Psoas muscle (tissue), 8 donors: ENCODE data around the gene NDUFA7. TPM values are rescaled to one million over a fixed set of nuclear protein-coding genes. Genes with fewer than 3 reads are reported as not detected.
A peak's percentile ranks its signal among the peaks of the same experiment; 100 is the strongest.

Source experiments
- ATAC-seq, 4 donors: fragments of 200-7000 bp; cut with Tn5 transposase; one replicate each; pipeline ENCODE4 v1.9.1; 2020; ENCODE audit warnings: moderate library complexity in 3 of 4, mild to moderate bottlenecking in 2 of 4
- DNase-seq, 2 donors: peaks; one replicate each; pipeline ENCODE4 v3.0.0-alpha.2; 2020
- H3K27ac ChIP-seq: fragments of 200-600 bp; one replicate; pipeline ENCODE4 v1.8.0; 2022
- H3K27me3 ChIP-seq, 3 donors: fragments of 200-600 bp in 1 of 3; one replicate each; pipeline versions ENCODE4 v1.6.1 to v1.8.0; 2013 to 2022; ENCODE audit warnings: low read length in 2 of 3, mild to moderate bottlenecking in 2 of 3, moderate library complexity in 1 of 3; ENCODE audit not compliant: insufficient read depth in 3 of 3
- H3K36me3 ChIP-seq, 2 donors: fragments of 200-600 bp in 1 of 2; one replicate each; pipeline versions ENCODE4 v1.6.1 to v1.8.0; 2013 to 2022; ENCODE audit warnings: low read depth in 1 of 2, mild to moderate bottlenecking in 1 of 2, moderate library complexity in 1 of 2; ENCODE audit not compliant: insufficient read depth in 1 of 2
- H3K4me1 ChIP-seq: fragments of 200-600 bp; one replicate; pipeline ENCODE4 v1.8.0; 2022
- H3K4me3 ChIP-seq: fragments of 200-600 bp; one replicate; pipeline ENCODE4 v1.8.0; 2022; ENCODE audit warnings: mild to moderate bottlenecking
- H3K9me3 ChIP-seq: fragments of 200-600 bp; one replicate; pipeline ENCODE4 v1.8.0; 2022
- WGBS, 3 donors: extraction: QIAGEN DNeasy Blood & Tissue Kit; methylation state at CpG; one replicate each; pipeline versions ENCODE4 v1.1.6 to v1.1.7; 2013; 5-methylcytosine and 5-hydroxymethylcytosine counted together
- intact Hi-C, 2 donors: fragments of 100-400 bp; cut with DNase I; formaldehyde crosslinking; loops; one replicate each; pipeline versions ENCODE4 v1.11.0 to v1.14.2; 2022
- polyA plus RNA-seq, 3 donors: library from polyadenylated mRNA; stranded (reverse); fragments of 200-250 nt; gene quantifications; one replicate each; pipeline ENCODE4 v1.2.3, GENCODE V29; 2013
- total RNA-seq, 4 donors: library from RNA; stranded (reverse); fragmentation: NEBNext Ultra II Directional in 2 of 4; extraction: Animal tissue kit (Norgen Biotek cat#: 25700) in 2 of 4; gene quantifications; one replicate each; pipeline versions ENCODE4 v1.2.1 to v1.2.4, GENCODE V29; 2021 to 2023
- TF ChIP-seq, protein P1 (sequence below): fragments of 200-600 bp; IDR thresholded peaks from one replicate; pipeline ENCODE4 v1.8.0; 2022; ENCODE audit warnings: antibody characterized with exemption
- donor health status: healthy with polysubstance abuse.
- donor health status: DM: no; HTN: no; CAD: no; lungs with moderate emphysema.
- donor health status: Bipolar disorder and iron deficiency.
- donor health status: healthy.
- donor health status: DM: yes; HTN: yes; CAD: no.
- donor health status: DM: no; HTN: no; CAD: no.
- donor health status: DM: no; HTN: no; CAD: no.
- donor health status: DM: yes; HTN: yes; CAD: no.

The NDUFA7 gene
- total and polyA plus RNA-seq, 7 donors = 76.8 to 271 (median 150) TPM

DNA sequence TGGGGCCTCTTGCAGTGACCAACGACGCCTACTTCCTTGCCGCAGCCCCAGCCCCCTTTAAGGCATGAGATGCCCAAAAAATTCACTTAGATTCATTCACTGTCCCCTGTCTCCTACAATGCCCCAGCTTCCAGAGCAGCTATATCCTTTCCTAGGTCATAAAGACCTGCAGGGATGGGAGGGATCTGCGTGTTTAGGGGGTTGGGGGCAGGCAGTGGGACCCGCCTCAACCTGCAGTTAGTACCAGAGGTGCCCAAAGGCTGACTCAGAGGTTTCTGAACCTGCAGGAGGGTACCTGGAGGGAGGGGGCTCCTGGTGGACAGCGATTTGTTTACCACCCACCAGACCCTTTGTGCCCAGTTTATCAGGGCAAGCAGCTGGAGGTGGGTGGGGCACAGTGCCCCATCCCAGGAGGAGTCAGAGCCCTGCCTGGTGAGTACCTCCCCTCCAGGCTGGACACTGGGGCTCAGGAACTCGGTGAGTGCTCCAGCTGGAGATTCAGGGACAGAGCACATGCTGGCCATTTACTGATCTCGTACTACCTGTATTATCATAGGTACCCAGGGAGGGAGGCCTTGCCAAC, 10.2 kb upstream of the NDUFA7 start:
- TF ChIP-seq, protein P1, sequence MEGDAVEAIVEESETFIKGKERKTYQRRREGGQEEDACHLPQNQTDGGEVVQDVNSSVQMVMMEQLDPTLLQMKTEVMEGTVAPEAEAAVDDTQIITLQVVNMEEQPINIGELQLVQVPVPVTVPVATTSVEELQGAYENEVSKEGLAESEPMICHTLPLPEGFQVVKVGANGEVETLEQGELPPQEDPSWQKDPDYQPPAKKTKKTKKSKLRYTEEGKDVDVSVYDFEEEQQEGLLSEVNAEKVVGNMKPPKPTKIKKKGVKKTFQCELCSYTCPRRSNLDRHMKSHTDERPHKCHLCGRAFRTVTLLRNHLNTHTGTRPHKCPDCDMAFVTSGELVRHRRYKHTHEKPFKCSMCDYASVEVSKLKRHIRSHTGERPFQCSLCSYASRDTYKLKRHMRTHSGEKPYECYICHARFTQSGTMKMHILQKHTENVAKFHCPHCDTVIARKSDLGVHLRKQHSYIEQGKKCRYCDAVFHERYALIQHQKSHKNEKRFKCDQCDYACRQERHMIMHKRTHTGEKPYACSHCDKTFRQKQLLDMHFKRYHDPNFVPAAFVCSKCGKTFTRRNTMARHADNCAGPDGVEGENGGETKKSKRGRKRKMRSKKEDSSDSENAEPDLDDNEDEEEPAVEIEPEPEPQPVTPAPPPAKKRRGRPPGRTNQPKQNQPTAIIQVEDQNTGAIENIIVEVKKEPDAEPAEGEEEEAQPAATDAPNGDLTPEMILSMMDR = no peak
- H3K9me3 ChIP-seq = no peaks in the 10 kb centered on the region
- 76 to 81% (median 80%) methylated on average over 8 of the region's 8 CpGs for WGBS, 3 donors
- H3K4me3 ChIP-seq = no peak overlapping the region
- no peak overlapping the region for H3K27ac ChIP-seq
- peak in 1 of 2 donors; percentile 42 for DNase-seq
- intact Hi-C loops = no loop called here
- H3K27me3 ChIP-seq = peaks cover 0 to 34% (median 22%) of the 10 kb centered on the region in 3 donors
- no peaks in the 10 kb centered on the region for H3K36me3 ChIP-seq
- peaks cover 16% of the 10 kb centered on the region for H3K4me1 ChIP-seq
- ATAC-seq = no peak

DNA sequence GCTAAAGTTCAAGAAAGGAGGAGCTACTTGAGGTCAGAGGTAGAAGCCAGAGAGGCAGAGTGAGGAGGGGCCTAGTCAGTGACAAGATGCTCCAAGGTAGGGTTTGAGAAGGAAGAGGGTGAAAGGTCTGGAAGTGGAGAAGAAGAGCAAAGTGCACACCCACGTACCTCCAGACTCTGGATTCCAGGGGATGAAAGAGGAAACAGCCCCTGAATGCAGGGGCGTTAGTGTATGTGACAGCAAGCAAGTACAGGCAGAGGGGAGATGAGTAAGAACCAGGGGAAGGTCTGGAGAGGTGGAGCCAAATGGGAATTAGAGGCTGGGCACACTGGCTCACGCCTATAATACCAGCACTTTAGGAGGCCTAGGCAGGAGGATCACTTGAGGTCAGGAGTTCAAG, 8.8 kb upstream of the NDUFA7 start:
- DNase-seq (peak in 1 of 2 donors; percentile 8), ATAC-seq (no peak)
- TF ChIP-seq, protein P1 = no peak
- no peaks in the 10 kb centered on the region for H3K9me3 ChIP-seq
- intact Hi-C loops = no loop called here
- peaks cover 0 to 22% (median 19%) of the 10 kb centered on the region in 3 donors for H3K27me3 ChIP-seq
- H3K4me3 ChIP-seq = no peak overlapping the region
- no peak overlapping the region for H3K27ac ChIP-seq
- no peaks in the 10 kb centered on the region for H3K36me3 ChIP-seq
- 62 to 92% (median 88%) methylated on average over 3 of the region's 3 CpGs for WGBS, 3 donors
- H3K4me1 ChIP-seq = peaks cover 16% of the 10 kb centered on the region

DNA sequence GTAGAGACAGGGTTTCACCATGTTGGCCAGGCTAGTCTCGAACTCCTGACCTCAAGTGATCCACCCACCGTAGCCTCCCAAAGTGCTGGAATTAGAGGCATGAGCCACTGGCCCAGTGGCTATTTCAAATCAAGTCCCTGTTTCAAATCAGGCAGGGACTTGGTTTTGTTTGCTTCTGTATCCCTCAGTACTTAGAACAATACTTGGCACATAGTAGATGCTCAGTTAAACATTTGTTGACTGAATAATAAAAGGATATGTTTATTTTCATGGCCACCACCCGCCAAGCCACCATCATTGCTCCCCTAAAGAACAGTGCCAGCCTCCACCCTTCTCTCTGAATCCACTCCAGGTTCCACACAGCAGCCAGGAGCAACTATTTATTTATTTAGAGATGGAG, 4.3 kb upstream of the NDUFA7 start:
- intact Hi-C loops = no loop called here
- DNase-seq (peak in 1 of 2 donors; percentile 11), ATAC-seq (no peak)
- Histone ChIP-seq H3K27me3 (peaks cover 0 to 4% (median 0%) of the 10 kb centered on the region in 3 donors), H3K9me3 (no peaks in the 10 kb centered on the region), H3K27ac (no peak overlapping the region), H3K4me3 (no peak overlapping the region), H3K36me3 (peaks cover 0 to 22% of the 10 kb centered on the region in 2 donors), H3K4me1 (peaks cover 24% of the 10 kb centered on the region)
- WGBS, 3 donors = 93 to 94% (median 94%) methylated on average over 3 of the region's 3 CpGs
- TF ChIP-seq, protein P1 = no peak

DNA sequence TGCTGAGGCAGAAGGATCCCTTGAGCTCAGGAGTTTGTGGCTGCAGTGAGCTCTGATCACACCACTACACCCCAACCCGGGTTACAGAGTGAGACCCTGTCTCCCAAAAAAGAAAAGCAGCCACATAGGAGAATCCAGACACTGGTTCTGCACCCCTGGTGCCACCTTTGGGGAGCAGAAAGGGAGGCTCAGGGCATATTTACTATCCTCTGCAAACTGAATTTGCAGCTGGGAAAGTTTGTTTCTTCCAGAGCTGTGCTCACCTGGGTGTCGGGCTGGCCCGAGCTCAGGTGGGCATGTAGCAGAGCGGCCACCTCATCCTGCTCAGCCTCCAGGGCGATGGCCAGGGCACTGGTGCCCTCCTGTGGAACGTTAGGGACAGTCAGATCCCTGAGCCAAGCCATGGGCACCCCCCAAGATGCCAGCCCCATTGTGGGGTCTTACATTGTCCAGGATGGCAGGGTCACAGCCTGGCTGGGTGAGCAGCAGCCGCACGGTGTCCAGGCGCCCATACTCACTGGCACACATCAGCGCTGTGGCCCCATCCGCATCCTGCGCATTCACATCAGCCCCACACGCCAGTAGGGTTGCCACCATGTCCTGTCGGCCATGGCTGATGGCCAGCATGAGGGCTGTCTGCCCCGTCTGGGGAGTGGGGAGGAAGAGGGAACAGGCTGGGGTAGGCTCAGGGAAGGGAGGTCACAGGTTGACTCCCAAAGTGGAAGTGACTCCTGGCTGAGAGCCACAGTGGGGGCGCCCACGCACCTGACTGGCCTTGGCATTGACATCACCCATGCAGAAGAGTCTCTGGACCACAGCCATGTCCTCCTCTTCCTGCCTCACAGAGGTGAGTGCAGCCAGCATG, 3.2 kb upstream of the NDUFA7 start:
- peaks cover 0 to 4% (median 0%) of the 10 kb centered on the region in 3 donors for H3K27me3 ChIP-seq
- H3K4me1 ChIP-seq = peaks cover 33% of the 10 kb centered on the region
- DNase-seq = peak in 1 of 2 donors; percentile 56
- 59 to 62% (median 59%) methylated on average over 17 of the region's 17 CpGs for WGBS, 3 donors
- H3K36me3 ChIP-seq = peaks cover 0 to 22% of the 10 kb centered on the region in 2 donors
- TF ChIP-seq, protein P1 = no peak
- H3K4me3 ChIP-seq = no peak overlapping the region
- intact Hi-C loops = no loop called here
- peak in 1 of 4 donors; percentile 1 for ATAC-seq
- peak overlapping the region; percentile 0 for H3K27ac ChIP-seq
- H3K9me3 ChIP-seq = no peaks in the 10 kb centered on the region
